Measurements from ENCODE around the gene CHURC1.

Gene CHURC1

GRCh38 chr14:64953661-64954060 is 39.4 kb downstream of the CHURC1 start:
- no peak overlapping the region for H3K4me3 ChIP-seq (ENCODE audit: low read depth, low read length)
- TF ChIP-seq CTCF (IDR thresholded peaks at IDR 0.05; ENCODE audit: insufficient read depth, low read length, missing control alignments): no peak
- ChIA-PET POLR2A (interaction anchor here (0.5 to 0.6 kb wide), 2 partner anchors 14 to 349 kb away, joined by 3 read pairs; no protein-coding TSS in a partner anchor), CTCF (interaction anchor here (0.6 to 2.0 kb wide), 6 partner anchors 8 to 154 kb away, joined by 3 to 4 read pairs (median 3); no protein-coding TSS in a partner anchor)
- DNase-seq (ENCODE audit: low read depth, low spot score): no peak

GRCh38 chr14:64954491-64955240 is 40.4 kb downstream of the CHURC1 start:
- POLR2A ChIA-PET: interaction anchor here (0.7 kb wide), 1 partner anchor 40 kb away, joined by 3 read pairs; no protein-coding TSS in a partner anchor
- no peak for DNase-seq (ENCODE audit: low read depth, low spot score)
- no peak overlapping the region for H3K4me3 ChIP-seq (ENCODE audit: low read depth, low read length)
- no peak for TF ChIP-seq CTCF (IDR thresholded peaks at IDR 0.05; ENCODE audit: insufficient read depth, low read length, missing control alignments)
- CTCF ChIA-PET: interaction anchor here (1.1 kb wide), 1 partner anchor 30 kb away, joined by 4 read pairs; no protein-coding TSS in a partner anchor

- CTCF ChIA-PET: interaction anchor here (1.5 kb wide), 1 partner anchor 16 kb away, joined by 3 read pairs; no protein-coding TSS in a partner anchor
- no peak for DNase-seq (ENCODE audit: low read depth, low spot score)
- TF ChIP-seq CTCF (IDR thresholded peaks at IDR 0.05; ENCODE audit: insufficient read depth, low read length, missing control alignments): no peak
- H3K4me3 ChIP-seq (ENCODE audit: low read depth, low read length): no peak overlapping the region
- POLR2A ChIA-PET: interaction anchor here (0.7 kb wide), 1 partner anchor 40 kb away, joined by 3 read pairs; no protein-coding TSS in a partner anchor
Observed at GRCh38 chr14:64955297-64955696, 41.0 kb downstream of the CHURC1 start.

- ChIA-PET POLR2A (no interaction called here), CTCF (interaction anchor here (0.7 to 1.5 kb wide), 7 partner anchors 12 to 320 kb away, joined by 3 to 4 read pairs (median 3); no protein-coding TSS in a partner anchor)
- H3K4me3 ChIP-seq (ENCODE audit: low read depth, low read length): no peak overlapping the region
- no peak for DNase-seq (ENCODE audit: low read depth, low spot score)
- TF ChIP-seq CTCF (IDR thresholded peaks at IDR 0.05; ENCODE audit: insufficient read depth, low read length, missing control alignments): no peak
Observed at GRCh38 chr14:64956697-64957406, 42.6 kb downstream of the CHURC1 start.

GRCh38 chr14:64958201-64958600 is 43.9 kb downstream of the CHURC1 start:
- ChIA-PET POLR2A (no interaction called here), CTCF (no interaction called here)
- no peak overlapping the region for H3K4me3 ChIP-seq (ENCODE audit: low read depth, low read length)
- TF ChIP-seq CTCF (IDR thresholded peaks at IDR 0.05; ENCODE audit: insufficient read depth, low read length, missing control alignments): no peak
- DNase-seq (ENCODE audit: low read depth, low spot score): no peak

- DNase-seq (ENCODE audit: low read depth, low spot score): no peak
- no peak overlapping the region for H3K4me3 ChIP-seq (ENCODE audit: low read depth, low read length)
- POLR2A ChIA-PET: no interaction called here
- CTCF ChIA-PET: interaction anchor here (1.3 kb wide), 1 partner anchor 25 kb away, joined by 3 read pairs; no protein-coding TSS in a partner anchor
- no peak for TF ChIP-seq CTCF (IDR thresholded peaks at IDR 0.05; ENCODE audit: insufficient read depth, low read length, missing control alignments)
Observed at GRCh38 chr14:64958743-64959142, 44.5 kb downstream of the CHURC1 start.

All from AG04449 (cell line).